Measurements from ENCODE around the gene FADS3. TPM values are rescaled to one million over a fixed set of nuclear protein-coding genes. Genes with fewer than 3 reads are reported as not detected.

The FADS3 gene
- total and polyA plus RNA-seq, 2 donors (not counting 1 experiment from before 2014, with no cell fraction given): 225 to 256 TPM

- DNase-seq (no peak), ATAC-seq (ENCODE audit: low read depth) (no peak)
- H3K27ac Mint-ChIP-seq: no peak overlapping the region
- no peak overlapping the region for H3K4me2 ChIP-seq (replicated peaks; ENCODE audit: low read depth, low read length, poor library complexity, severe bottlenecking)
- H3K9me3 ChIP-seq (ENCODE audit: control extremely low read depth in 1 of 3, control insufficient read depth in 2 of 3, insufficient read depth in 1 of 3, low read length in 2 of 3): no peaks in the 10 kb centered on the region
- H3K4me1 ChIP-seq (ENCODE audit: control insufficient read depth in 2 of 2, insufficient read depth in 2 of 2, low read length in 2 of 2): peaks cover 9 to 12% of the 10 kb centered on the region in 2 donors
- no peak overlapping the region for H3K4me3 Mint-ChIP-seq
- H3K9ac ChIP-seq (ENCODE audit: low read length): no peak overlapping the region
- H3K27me3 ChIP-seq (replicated peaks in 1 of 4; ENCODE audit: control extremely low read depth in 1 of 4, control insufficient read depth in 3 of 4, insufficient read depth in 4 of 4, low read length in 3 of 4): peaks cover 0 to 4% (median 0%) of the 10 kb centered on the region in 4 experiments
- H2AFZ ChIP-seq (ENCODE audit: insufficient read depth, low read depth, low read length, poor library complexity, severe bottlenecking): peak overlapping the region; percentile 72
- TF ChIP-seq EZH2 (IDR thresholded peaks at IDR 0.05; ENCODE audit: borderline replicate concordance, insufficient read depth, low read depth, low read length, poor library complexity, severe bottlenecking) (no peak), CTCF (IDR thresholded peaks at IDR 0.05) (no peak)
- no peak overlapping the region for H3K27ac ChIP-seq (ENCODE audit: low read length in 2 of 2)
- H3K27me3 Mint-ChIP-seq: no peaks in the 10 kb centered on the region
- H3K79me2 ChIP-seq (ENCODE audit: control insufficient read depth, insufficient read depth, low read length): no peaks in the 10 kb centered on the region
- ChIA-PET POLR2A (interaction anchor here (0.6 to 0.9 kb wide), 3 partner anchors 36 to 75 kb away, joined by 3 read pairs; no protein-coding TSS in a partner anchor), CTCF (interaction anchor here (0.7 to 17.9 kb wide), 23 partner anchors 10 to 441 kb away, joined by 3 to 307 read pairs (median 6); partner anchors contain the start of genes BEST1 and FTH1)
- intact Hi-C loops (cut with micrococcal nuclease): loop anchor here (1.0 kb wide), 5 partner anchors 21 to 212 kb away; partner anchors contain the start of gene FADS3
- H3K4me3 ChIP-seq (ENCODE audit: control extremely low read depth in 1 of 5, extremely low read depth in 1 of 5, insufficient read depth in 1 of 5, low read depth in 2 of 5, low read length in 4 of 5): no peak overlapping the region
- no peaks in the 10 kb centered on the region for H3K36me3 ChIP-seq (replicated peaks in 1 of 2; ENCODE audit: control extremely low read depth in 1 of 2, control insufficient read depth in 1 of 2, extremely low read depth in 1 of 2, insufficient read depth in 2 of 2, low read length in 1 of 2)
- H3K4me1 Mint-ChIP-seq: peaks cover 8% of the 10 kb centered on the region
- H3K9me3 Mint-ChIP-seq (ENCODE audit: insufficient read depth): no peaks in the 10 kb centered on the region
- 20% methylated on average over 4 of the region's 10 CpGs for WGBS (ENCODE audit: insufficient coverage)
- no peaks in the 10 kb centered on the region for H4K20me1 ChIP-seq (ENCODE audit: control insufficient read depth, insufficient read depth, low read length, poor library complexity, severe bottlenecking)
Measured at GRCh38 chr11:61870541-61871031, 20.8 kb downstream of the FADS3 start.

GRCh38 chr11:61869708-61870451 lies 21.5 kb downstream of the FADS3 start:
- H3K9me3 Mint-ChIP-seq (ENCODE audit: insufficient read depth): no peaks in the 10 kb centered on the region
- no peak for TF ChIP-seq CTCF (IDR thresholded peaks at IDR 0.05)
- TF ChIP-seq EZH2 (IDR thresholded peaks at IDR 0.05; ENCODE audit: borderline replicate concordance, insufficient read depth, low read depth, low read length, poor library complexity, severe bottlenecking): no peak
- H3K9me3 ChIP-seq (ENCODE audit: control extremely low read depth in 1 of 3, control insufficient read depth in 2 of 3, insufficient read depth in 1 of 3, low read length in 2 of 3): no peaks in the 10 kb centered on the region
- peaks cover 7% of the 10 kb centered on the region for H3K4me1 Mint-ChIP-seq
- H3K27ac Mint-ChIP-seq: no peak overlapping the region
- WGBS (ENCODE audit: insufficient coverage): 87% methylated on average over 21 of the region's 21 CpGs
- intact Hi-C loops (cut with micrococcal nuclease): no loop called here
- H3K9ac ChIP-seq (ENCODE audit: low read length): no peak overlapping the region
- H3K36me3 ChIP-seq (replicated peaks in 1 of 2; ENCODE audit: control extremely low read depth in 1 of 2, control insufficient read depth in 1 of 2, extremely low read depth in 1 of 2, insufficient read depth in 2 of 2, low read length in 1 of 2): no peaks in the 10 kb centered on the region
- H3K4me1 ChIP-seq (ENCODE audit: control insufficient read depth in 2 of 2, insufficient read depth in 2 of 2, low read length in 2 of 2): peaks cover 9 to 12% of the 10 kb centered on the region in 2 donors
- ATAC-seq (ENCODE audit: low read depth): no peak
- H3K4me2 ChIP-seq (replicated peaks; ENCODE audit: low read depth, low read length, poor library complexity, severe bottlenecking): no peak overlapping the region
- H3K79me2 ChIP-seq (ENCODE audit: control insufficient read depth, insufficient read depth, low read length): no peaks in the 10 kb centered on the region
- no peak overlapping the region for H3K27ac ChIP-seq (ENCODE audit: low read length in 2 of 2)
- no peak overlapping the region for H3K4me3 ChIP-seq (ENCODE audit: control extremely low read depth in 1 of 5, extremely low read depth in 1 of 5, insufficient read depth in 1 of 5, low read depth in 2 of 5, low read length in 4 of 5)
- peaks cover 0 to 4% (median 0%) of the 10 kb centered on the region in 4 experiments for H3K27me3 ChIP-seq (replicated peaks in 1 of 4; ENCODE audit: control extremely low read depth in 1 of 4, control insufficient read depth in 3 of 4, insufficient read depth in 4 of 4, low read length in 3 of 4)
- POLR2A ChIA-PET: no interaction called here
- H2AFZ ChIP-seq (ENCODE audit: insufficient read depth, low read depth, low read length, poor library complexity, severe bottlenecking): no peak overlapping the region
- no peaks in the 10 kb centered on the region for H4K20me1 ChIP-seq (ENCODE audit: control insufficient read depth, insufficient read depth, low read length, poor library complexity, severe bottlenecking)
- CTCF ChIA-PET: interaction anchor here (0.6 to 17.9 kb wide), 21 partner anchors 11 to 441 kb away, joined by 3 to 307 read pairs (median 6); partner anchors contain the start of gene BEST1
- H3K4me3 Mint-ChIP-seq: no peak overlapping the region
- H3K27me3 Mint-ChIP-seq: no peaks in the 10 kb centered on the region
- DNase-seq: no peak
